VCaP (cell line): ENCODE measurements around the gene MANSC1.

Experiments
- H3K27ac ChIP-seq: fragments of 450-650 bp; 2 replicates; pipeline ENCODE4 v1.5.1; 2017
- TF ChIP-seq, protein P1 (sequence below): fragments of 450-650 bp; conservative IDR thresholded peaks from 2 replicates; pipeline ENCODE4 v1.5.1; 2017; ENCODE audit warnings: mild to moderate bottlenecking, moderate library complexity

MANSC1 gene

DNA sequence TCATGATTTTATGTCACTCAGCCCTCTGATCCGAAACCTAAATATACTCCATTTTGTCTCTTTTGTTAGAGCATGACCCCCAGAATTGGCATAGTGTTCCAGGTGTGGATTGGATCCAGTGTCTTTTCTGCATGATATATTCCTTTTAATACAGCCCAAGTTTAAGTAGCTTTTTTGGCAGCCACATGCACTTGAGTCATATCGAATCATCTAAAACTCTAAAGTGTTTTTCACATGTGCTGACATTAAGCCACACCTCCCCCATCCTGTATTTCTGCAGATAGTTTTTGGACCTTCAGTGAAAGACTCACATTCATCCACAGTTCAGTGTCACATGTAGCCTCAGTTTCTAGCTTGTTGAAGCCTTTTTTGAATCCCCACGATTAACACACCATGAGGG lies 37.5 kb upstream of the MANSC1 start:
- TF ChIP-seq, protein P1, sequence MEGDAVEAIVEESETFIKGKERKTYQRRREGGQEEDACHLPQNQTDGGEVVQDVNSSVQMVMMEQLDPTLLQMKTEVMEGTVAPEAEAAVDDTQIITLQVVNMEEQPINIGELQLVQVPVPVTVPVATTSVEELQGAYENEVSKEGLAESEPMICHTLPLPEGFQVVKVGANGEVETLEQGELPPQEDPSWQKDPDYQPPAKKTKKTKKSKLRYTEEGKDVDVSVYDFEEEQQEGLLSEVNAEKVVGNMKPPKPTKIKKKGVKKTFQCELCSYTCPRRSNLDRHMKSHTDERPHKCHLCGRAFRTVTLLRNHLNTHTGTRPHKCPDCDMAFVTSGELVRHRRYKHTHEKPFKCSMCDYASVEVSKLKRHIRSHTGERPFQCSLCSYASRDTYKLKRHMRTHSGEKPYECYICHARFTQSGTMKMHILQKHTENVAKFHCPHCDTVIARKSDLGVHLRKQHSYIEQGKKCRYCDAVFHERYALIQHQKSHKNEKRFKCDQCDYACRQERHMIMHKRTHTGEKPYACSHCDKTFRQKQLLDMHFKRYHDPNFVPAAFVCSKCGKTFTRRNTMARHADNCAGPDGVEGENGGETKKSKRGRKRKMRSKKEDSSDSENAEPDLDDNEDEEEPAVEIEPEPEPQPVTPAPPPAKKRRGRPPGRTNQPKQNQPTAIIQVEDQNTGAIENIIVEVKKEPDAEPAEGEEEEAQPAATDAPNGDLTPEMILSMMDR: no peak
- H3K27ac ChIP-seq: no peak overlapping the region

DNA sequence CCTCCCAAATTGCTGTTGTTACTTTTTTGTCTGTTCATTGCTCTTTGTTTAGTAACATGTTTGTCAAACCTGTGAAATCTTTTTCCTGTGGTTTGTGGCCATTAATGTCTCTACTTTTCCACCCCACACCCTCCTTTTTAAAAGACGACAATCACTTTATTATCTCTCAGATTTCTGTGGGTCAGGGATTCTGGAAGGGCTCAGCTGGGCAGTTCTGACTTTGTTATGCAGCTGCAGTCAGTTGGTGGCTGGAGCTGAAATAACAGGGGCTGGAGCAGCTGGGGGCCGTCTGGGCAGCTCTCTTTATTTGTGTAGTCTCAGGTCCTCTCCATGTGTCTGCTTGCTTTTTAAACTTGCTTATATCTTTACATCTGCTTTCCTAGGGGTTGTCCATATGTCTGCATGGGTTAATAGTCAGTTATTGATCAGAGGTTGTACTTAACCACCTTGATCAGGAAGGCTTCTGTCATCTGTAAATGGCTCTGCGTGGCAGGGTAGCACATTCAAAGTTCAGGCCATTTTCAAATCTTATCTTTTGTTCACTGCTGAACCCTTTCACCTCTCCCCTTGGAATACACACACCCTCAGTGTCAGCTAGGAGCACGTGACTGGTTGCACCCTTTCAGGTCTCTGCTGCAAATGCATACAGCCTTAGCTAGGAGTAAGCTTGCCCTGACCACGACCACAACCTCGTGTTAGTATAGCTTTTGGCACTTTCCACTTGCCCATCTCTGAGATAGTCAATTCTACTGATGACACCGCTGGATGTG lies 34.7 kb upstream of the MANSC1 start:
- TF ChIP-seq, protein P1: no peak
- no peak overlapping the region for H3K27ac ChIP-seq

DNA sequence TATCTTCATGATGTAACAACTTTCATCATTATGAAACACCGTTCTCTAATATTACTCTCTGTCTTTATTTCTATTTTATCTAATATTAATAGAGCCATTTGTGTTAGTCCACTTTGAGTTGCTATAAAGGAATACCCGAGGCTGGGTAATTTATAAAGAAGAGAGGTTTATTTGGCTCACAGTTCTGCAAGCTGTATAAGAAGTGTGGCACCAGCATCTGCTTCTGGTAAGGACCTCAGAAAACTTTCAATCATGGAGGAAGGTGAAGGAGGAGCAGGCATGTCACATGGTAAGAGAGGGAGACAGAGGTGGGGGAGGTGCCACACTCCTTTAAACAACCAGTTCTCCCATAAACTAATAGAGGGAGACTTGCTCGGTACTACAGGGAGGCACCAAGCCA lies 31.9 kb upstream of the MANSC1 start:
- H3K27ac ChIP-seq: no peak overlapping the region
- TF ChIP-seq, protein P1: no peak

DNA sequence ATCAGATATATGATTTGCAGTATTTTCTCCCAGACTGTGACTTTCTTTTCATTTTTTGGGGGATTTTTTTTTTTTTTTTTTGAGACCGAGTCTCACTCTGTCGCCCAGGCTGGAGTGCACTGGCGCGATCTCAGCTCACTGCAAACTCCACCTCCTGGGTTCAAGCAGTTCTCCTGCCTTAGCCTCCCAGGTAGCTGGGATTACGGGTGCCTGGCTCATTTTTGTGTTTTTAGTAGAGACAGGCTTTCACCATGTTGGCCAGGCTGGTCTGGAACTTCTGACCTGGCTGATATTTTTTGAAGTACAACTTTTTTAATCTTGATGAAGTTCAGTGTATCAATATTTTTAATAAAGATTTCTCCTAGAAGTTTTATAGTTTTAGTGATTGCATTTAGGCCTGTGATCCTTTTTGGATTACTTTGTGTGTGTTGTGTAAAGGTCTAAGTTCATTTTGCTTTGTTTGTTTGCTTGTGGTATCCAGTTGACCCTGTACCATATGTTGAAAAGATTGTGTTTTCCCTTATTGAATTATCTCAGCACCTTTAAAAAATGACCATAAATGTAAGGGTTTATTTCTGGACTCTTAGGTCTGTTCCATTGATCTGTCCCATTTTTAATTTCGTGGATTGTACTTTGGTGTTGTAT lies 31.0 kb upstream of the MANSC1 start:
- TF ChIP-seq, protein P1: no peak
- no peak overlapping the region for H3K27ac ChIP-seq

DNA sequence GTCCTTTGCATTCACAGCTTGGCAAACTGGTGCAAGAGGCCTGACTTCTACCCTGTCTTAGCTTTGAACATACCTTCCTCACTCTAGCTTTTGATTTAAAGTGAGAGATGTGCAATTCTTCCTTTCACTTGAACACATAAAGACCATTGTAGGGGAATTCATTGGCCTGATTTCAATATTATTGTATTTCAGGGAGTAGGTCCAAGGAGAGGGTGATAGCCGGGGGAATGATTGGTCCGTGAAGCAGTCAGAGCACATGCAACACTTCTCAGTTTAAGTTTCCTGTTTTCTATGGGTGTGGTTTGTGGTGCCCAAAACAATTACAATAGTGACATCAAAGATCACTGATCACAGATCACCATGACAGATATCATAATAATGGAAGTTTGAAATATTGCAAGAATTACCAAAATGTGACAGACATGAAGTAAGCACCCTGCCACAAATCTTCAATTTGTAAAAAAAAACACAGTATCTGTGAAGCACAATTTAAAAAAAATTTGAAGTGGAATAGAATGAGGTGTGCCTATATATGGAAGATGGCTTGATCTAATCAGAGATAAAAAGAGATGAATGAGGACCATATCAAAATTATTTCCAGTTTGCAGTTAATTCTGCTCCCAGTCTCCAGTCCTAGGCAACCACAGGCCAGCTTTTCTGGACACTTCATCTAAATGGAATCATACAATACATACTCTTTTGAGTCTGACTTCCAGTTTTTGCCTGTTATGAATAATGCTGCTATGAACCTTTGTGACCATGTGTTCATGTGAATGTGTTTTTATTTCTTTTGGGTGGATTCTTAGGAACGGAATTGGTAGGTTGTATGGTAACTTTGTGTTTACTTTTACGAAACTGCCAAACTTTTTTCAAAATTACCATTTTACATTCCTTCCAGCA lies 30.0 kb upstream of the MANSC1 start:
- TF ChIP-seq, protein P1: no peak
- no peak overlapping the region for H3K27ac ChIP-seq

DNA sequence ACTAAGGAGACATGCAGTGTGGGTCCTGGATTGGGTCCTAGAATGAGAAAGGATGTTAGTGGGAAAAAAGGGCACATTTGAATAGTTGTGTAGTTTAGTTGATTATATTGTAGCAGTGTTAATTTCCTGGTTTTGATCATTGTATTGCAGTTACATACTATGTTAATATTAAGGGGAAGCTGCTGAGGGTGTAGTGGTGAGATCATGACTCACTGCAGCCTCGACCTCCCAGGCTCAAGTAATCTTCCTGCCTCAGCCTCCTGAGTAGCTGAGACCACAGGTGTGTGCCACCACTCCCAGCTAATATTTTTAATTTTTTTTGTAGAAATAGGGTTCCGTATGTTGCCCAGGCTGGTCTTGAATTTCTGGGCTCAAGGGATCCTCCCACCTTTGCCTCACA lies 28.6 kb upstream of the MANSC1 start:
- H3K27ac ChIP-seq: no peak overlapping the region
- TF ChIP-seq, protein P1: no peak
